Amniotic epithelial cell (primary cell): ENCODE measurements around the gene NOC4L.
"Not testable (repeated sequence)": the region's sequence is repeated elsewhere in the genome, so short reads cannot be mapped to it uniquely, and the experiment has no call there.

Experiments used
- DNase-seq: peaks from one replicate; pipeline ENCODE4 v3.0.0-alpha.2; 2010; ENCODE audit warnings: low read depth

Gene NOC4L

DNA sequence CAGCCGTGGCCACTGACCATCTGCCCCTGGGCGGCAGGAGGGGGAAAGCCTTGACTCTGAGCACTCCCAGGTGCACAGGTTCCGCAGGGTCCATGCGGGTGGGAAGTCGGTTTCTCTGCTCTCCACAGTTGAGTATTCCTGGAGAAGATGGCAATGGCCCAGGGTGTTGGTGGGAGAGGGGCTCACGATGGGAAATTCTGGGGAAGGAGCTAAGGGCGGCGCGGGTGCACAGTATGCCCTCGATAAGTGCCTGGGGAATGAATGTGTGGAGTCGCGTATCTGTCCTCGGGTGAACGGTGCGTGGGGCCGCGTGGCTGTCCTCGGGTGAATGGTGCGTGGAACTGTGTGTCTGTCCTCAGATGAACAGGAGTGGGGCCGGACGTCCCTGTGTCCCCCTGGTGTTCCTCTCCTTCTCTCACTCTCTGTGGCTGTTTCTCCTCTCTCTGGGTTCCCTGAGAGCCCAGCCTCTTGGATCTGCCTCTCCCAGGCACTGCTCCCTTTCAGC lies 38.0 kb downstream of the NOC4L start:
- no peak for DNase-seq

DNA sequence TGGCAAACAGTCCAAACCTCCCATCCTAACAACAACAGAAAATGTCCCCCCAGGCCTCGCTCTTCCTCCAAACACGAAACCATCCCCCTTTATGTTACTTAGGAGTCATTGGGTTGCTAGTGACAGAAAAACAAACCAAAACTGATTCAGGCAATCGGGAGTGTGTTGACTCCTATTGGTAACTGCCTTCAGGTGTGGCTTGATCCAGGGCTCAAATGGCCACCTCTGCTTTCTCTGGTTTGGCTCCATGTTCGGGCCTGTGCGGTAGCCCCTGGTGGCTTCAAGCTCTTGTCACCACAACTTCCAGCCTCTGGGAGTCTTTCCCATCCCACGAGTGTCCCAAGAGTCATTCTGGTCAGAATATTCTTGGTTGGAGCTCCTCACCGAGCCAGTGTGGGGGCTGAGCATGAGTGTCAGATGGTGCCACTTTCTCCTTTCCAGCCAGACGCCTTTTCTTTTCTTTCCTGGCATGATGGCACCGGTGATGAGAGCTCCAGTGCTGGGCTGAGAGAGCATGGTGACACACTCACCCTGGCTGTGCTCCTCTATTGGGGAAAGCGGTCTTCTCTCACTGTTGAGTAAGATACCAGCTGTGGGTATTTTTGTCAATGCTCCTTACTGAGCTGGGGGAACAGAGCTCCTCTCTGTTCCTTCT lies 38.6 kb downstream of the NOC4L start:
- DNase-seq: no peak

DNA sequence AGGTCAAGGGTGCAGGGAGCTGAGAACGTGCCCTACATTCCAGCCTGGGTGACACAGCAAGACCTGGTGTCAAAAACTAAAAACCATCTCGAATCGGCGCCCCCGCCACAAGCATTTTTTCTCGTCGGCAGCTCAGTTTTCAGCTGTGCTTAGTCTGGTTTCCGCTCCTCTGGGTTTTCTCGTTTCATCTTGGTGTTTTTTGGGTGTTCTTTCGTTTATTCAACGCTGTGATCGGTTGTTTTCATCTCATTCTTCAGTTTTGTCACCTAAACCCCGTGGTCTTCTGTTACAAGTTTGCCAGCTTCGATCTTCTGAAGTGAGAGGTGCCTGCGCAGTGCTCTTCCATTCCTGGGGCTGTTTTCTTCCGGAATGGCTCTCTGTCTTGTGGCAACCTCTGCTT lies 41.4 kb downstream of the NOC4L start:
- no peak for DNase-seq

DNA sequence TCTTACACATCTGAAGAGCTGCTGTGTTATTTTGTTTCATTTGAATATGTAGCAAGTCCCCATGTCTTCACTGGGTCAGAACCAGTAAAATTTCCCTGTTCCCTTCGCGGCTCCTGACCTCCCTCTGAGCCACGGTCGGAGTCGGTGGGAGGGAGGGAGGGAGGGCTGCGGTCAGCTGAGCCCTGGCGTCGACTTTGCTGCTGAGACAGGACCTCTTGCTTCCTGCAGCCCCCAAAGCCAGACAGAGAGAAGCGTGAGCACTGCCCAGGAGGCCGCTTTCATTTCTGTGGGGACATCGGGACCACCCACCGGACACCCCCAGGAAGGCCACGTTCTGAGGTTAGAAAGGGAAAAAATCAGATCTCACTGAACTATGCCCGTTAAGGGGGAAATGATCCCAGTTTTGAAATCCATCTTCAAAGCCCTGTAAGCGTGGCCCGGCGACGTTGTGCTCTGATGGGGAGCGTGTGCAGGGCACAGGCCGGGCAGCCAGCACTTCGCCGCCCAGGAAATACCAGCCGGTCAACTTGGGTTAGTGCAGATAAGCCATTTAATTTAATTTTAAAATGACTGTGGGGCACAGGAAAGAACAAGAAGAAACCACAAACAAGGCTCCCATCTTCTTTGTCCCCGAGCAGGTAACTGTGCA lies 42.1 kb downstream of the NOC4L start:
- no peak for DNase-seq

DNA sequence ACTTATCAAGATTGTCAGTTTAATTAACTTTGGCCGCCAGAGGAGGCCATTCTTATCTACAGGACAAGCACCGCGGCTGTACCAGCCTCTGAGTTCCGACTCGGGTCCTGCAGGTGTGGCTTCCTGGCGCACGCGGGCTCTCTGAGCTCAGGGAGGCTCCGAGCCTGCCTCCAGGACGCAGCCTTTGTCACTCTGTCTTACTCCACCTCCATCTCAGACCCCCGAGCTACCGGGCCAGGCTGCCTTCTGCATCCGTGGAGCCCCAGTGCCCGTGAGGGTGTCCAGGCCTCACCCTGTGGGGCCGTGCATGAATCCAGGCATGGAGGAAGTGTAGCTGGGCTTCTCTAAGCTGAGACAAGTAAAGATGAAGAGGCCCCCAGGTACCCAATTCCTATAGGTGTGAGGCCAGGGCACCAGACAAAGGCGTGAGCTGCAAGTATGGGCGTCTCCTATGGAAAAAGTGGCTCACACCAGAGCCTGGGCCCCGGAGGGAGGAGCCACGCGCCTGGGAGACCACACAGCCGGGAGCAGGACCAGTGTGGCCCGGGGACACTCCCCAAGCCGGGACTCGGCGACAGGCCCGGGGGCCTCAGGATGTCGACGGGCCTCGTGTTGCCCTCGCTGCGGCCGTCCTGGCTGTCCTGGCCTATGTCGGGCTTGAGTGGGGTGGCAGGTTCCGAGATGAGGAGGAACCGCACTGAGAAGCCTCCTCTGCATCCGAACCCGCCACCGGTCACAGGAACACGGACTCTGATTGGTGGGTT lies 42.8 kb downstream of the NOC4L start:
- no peak for DNase-seq

DNA sequence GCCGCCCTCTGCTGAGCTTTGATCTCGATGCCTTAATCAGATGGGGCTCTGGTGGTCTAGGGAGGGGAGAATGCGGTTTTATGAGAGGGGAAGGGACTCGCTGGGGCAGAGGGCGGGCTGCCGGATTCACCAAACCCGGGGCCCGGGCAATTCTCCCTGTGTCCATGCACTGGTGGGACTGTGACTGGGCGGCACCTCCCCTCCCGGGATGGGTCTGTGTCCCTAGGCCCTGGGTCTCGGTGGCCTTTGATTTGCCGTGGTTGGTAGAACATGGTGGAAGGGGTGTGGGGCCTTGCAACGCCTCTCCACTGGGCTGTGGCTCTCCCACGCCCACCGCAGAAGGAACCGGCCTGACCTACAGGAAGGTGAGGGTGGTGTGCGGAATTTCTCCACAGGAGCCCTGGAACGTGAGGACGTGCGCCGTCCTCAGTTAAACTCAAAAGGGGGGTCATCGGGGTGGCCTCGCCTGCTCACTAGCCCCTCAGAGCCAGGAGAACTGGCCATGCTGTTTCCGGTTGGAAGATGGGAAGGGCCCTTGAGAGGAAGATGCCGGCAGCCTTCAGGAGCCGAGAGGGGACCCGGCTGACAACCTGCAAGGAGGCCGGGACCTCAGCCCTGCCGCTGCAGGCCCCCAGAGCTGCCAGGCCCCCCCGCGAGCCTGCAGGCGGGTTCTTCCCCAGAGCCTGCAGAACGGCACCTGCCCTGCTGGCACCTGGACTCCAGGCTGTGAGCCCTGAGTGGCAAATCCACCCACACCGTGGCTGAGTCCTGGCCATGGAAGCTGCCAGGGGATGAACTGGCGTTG lies 43.6 kb downstream of the NOC4L start:
- DNase-seq: no peak

DNA sequence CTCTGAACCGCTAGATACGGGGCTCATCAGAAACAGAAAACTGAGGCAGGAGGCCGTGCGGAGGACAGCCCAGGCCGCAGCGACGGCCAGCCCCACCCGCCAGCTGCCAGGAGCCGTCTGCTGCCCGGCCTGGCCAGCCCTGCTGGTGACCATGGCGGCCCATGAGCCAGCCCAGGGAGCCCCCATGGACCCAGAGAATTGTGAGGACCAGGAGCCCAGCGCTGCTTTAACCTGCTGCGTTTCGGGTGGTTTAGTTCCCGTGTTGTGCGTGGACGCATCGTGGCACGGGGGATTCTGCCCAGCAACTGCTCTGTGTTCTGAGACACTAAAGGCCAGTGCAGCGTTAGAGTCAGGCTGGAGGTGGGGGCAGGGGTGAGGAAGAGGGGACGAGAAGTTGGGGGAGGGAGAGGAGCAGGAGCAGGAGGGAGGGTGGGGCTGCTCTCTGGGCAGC lies 44.2 kb downstream of the NOC4L start:
- DNase-seq: no peak

DNA sequence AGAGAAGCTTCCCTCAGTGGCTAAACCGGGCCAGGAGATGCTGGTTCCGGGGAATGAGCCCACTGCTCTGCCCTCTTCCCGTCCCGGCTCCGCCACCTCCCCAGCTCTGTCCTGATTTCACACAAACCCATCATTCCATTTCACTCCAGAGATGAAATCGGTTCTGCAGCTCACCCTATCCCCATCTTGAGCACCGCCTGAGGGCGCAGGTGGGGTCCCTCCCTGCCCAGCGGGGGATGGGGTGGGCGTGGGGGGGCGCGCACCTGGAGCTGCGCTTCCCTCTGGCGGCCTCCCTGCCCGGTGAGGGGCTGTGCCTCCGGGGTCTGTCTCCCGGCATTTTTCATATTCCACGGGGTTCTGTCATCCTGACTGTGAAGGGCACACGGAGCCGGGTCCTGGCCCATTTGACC lies 44.7 kb downstream of the NOC4L start:
- DNase-seq: no peak

DNA sequence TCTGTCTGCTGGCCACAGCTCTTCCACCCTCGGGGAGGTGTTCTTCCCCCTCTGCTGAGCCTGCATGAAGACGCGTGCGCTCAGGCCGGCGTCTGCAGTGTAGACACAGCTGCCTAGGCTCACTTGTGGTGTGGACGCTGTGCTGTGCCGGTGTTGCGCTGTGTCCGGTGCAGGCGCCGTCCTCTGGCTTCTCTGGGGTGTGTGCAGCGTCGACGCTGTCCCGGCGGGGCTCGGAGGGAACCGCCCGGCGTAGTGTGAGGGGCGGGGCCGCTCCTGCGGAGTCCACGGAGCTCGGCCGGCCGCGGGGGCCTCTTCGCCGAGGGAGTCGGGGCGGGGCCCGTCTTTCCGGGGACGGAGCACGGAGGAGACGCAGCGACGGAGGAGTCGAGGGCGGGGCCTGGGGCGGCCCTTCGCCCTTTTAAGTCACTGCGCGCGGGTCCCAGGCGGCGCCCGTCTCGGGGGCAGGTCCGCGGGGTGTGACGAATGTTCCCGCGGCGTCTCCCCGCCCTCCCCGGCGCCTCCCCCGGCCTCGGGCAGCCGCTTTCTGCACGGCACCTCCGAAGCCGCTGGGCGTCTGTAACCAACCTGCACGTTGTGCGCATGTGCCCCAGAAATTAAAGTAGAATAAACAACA lies 45.2 kb downstream of the NOC4L start:
- peak; percentile 88 for DNase-seq

DNA sequence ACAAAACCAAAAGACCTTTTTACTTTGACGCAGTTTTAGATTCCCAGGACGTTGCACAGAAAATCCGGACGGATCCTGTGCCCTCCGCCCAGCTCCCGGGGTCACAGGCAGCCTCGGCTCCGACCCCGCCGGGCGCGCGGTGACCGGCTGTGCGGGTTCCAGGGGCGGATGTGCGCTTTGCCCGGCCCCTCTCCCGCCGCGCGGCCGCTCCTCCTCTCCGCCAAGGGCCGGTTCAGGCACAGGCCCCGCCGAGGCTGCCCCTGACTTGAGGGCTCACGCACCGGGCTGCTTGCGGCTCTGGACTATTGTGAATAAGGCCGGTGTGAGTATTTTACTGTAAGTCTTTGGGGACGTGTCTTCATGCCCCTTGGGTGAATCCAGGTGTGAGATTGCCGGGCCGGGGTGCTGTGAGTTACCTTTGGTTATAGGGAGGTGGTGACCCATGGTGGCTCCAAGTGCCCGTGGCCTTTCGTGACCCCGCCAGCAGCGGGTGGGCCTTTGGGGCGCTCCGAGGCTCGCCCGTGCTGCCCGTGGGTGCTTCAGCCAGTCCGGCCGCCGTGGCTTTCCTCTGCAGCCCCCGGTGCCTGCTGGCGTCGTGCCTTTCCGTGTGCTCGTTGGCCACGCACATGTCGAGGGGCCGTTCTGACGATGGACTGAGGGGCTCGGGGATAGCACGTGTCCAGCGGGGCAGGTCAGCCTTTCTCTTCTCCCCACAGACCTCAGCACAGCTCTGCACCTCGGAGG lies 45.9 kb downstream of the NOC4L start:
- no peak for DNase-seq

DNA sequence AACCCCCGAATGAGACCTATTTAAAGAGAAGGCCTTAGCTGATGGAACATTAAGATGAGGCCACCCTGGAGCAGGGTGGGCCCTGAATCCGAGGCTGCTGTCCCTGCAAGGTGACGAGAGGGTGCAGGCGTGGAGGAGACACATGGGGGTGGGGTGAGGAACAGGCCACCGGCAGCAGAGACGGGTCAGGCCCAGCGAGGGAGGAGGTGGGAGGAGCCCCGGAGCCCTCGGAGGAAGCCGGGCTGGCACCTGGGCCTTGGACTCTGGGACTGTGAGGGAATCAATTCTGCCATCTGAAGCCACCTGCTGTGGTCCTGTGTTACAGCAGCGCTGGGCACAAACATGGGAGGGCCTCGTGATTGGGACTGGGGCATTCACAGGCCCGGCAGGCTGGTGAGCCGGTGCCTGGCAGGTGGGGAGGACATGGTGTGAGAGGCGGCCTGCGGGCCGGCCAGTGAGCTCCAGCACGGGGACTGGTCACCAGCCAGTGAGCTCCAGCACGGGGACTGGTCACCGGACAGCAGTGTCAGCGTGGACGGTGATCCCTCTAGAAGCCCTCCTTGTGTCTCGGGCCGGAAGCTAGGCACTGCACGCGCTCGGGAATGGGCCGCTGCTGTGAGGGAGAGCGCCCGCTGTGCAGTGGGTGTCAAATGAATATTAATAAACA lies 46.7 kb downstream of the NOC4L start:
- no peak for DNase-seq

DNA sequence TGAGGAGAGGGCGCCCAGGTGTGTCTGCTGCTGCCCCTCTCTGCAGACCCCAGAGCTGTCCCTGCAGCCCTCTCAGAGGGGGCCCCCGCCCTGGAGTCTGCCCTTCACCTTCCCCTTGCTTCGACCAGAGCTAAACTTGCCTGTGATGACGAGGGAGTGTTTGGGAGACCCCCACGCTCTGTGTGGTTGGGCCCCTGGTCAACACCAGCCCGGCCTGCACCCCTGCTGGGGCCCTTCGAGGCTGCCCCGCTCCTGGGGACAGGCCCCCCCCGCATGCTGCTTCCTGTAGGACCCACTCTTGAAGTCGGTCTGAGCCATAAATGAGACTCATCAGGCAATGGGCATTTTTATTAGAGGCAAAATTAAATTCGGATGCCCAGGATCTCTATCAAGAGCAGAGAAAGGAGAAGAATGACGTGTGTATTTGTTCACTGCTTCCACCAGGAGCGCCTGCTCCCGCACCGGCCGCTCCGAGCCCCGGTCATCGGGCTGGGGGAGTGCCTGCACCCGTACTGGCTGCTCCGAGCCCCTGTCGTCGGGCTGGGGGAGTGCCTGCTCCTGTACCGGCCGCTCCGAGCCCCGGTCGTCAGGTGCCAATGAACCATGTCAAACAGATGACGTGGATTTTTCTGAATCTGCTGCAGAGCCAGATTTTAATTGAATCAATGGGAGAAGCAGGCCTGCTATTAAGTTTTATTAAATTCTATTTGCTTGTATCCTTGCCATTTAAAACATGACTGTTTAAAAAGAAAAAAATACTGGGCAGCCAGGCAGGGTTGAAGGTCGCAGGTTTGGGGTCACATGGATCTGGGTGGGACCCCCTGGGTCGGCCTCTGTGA lies 47.7 kb downstream of the NOC4L start:
- DNase-seq: no peak

DNA sequence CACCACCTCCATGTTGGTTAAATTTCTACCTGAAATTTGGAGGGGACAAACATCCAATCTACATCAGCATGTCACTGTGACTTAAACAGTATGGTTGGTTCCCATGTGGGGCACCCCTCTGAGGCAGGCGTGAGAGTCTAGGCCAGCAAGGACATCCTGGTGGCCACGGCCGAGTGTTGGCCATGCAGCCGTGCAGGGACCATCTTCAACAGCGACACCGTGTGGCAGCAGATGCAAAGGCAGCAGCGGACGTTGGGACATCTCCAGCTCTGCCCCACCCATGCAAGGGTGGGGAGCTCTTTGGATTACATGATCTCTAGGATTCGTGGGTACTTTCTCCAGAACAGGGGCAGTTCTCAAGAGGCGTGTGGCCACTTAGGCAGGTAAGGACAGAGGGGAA lies 49.8 kb downstream of the NOC4L start:
- DNase-seq: no peak

DNA sequence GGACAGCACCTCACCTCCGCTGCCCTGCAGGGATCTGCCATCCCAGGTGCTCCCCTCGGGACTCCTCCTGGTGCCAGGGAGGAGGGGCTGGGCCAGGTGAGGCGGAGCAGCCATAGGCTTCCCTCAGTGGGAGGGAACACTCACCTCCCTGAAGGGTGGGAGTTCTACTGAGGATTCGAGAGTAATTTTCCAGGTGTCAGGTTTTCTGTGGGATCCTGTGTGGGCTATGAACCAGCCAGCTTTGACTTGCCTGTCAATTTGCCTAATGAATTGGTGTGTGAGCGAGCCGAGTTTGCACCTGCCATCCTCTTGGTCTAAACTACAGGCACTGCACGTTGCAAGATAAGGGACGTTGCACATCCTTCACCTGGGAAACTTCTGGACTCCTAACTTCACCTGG lies 50.3 kb downstream of the NOC4L start:
- DNase-seq: no peak

DNA sequence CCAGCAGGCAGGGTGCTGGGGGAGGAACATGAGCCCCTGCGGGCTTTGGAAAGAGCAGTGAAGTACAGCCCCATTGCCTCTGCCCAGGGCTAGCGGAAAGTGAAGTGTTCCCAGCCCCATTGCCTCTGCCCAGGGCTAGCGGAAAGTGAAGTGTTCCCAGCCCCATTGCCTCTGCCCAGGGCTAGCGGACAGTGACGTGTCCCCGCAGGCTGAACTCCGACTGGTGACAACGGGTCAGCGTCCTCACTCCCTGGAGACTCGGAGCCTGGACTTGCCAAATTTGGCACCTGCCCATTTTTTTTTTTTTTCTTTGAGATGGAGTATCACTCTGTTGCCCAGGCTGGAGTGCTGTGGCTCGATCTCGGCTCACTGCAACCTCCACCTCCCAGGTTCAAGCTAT lies 51.0 kb downstream of the NOC4L start:
- DNase-seq: not testable (repeated sequence)

DNA sequence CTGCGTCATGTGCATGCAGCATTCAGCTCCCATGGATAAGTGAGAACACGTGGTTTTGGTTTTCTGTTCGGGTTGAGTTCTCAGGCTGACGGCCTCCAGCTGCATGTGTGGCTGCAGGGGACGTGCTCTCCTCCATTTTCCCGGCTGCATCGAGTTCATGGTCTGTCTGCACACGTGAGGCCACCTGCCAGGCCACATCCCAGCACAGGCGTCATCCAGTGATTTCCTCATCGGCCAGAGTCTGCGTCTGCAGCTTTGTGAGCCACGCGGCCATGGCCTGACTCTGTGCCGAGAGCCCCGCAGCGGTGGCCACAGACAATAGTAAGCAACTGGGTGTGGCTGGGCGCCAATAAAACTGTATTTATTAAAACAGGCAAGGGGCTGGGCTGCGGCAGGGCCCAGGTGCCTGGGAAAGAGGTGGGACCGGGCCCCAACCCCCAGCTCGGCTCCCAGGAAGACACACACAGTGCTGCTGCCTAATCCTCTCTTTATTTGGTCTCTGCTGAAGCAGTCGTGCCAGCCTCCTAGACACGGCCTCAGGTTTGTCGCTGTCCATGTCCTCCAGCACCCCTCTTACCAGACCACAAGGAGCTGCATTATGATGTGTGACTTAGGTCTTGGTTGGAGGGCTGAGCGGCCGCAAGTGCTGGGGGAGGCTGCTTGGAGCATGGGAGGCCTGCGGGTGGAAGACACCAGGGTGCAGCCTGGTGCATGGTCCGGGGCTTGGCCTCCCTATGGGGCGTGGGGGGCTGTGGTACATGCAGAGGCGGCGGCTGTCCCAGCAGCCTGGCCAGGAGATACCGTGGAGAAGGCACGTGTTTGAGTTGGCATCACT lies 52.0 kb downstream of the NOC4L start:
- DNase-seq: no peak

DNA sequence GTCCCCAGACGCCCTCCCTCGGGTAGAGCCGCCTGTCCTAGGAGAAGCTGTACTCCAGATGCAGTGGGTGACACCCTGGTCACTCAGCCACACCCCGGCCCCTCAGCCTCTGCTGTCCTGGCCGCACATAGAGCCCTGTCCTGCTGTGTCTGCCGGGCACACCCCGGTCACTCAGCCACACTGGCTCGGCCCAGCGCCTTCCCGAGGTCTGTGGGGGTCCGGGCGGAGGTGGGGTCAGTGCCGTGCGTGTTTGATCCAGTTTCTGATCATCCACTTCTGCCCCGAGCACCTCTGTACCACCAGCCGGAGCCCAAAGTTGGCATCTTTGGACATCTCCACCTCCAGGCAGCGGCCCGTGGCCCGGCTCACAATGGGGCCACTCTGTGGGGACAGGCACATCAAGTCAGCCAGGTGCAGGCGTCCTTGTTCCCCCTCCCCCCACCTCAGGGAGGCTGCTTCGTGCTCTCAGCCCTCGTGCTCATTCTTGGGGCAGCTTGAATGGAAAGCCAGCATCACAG lies 52.7 kb downstream of the NOC4L start:
- DNase-seq: no peak

DNA sequence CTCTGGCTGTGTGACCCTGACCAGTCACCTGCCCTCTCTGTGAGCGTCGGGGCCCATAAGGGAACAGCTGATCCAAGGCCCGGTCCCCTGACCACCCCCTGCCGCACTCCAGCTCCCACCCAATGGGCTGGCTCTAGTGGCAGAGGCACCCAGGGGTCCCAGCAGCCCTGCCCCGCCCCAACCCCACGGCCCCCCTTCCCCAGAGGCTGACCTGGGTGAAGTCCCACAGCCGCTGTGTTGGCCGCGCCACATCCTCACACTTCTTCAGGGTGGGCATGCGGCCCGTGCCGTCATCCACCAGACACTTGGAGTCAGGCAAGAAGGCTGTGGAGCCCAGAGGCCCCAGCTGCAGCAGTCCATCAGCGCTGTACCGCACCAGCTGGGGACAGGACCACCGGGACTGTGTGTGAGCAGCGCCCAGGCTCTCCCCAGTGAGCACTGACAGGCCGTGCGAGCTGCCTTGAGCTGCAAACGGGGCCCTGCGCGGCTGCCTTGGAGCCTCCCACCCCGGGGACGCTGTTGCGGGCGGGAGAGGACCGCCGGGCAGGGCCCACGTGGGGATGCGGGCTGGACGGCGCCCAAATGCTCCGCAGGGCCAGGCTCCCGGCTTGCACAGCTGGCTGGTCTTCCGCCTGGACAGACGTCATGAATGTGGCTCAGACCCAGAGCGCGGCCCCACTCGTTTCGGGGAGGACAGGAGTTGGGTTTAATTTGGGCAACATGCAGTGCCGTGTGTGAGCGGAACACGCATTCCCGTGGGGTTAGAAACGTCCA lies 53.5 kb downstream of the NOC4L start:
- DNase-seq: no peak
